Measurements from ENCODE around the gene FUT8. TPM values are rescaled to one million over a fixed set of nuclear protein-coding genes. Genes with fewer than 3 reads are reported as not detected.

Gene FUT8
- total and polyA plus RNA-seq, 9 donors: 18.1 to 51.1 (median 27.4) TPM

GRCh38 chr14:65650826-65651225 lies 238.3 kb downstream of the FUT8 start:
- no peaks in the 10 kb centered on the region for H3K36me3 ChIP-seq
- TF ChIP-seq POLR2A (IDR thresholded peaks at IDR 0.05): no peak
- TF ChIP-seq EP300 (IDR thresholded peaks at IDR 0.05): no peak
- TF ChIP-seq CTCF (IDR thresholded peaks at IDR 0.05): no peak
- no peaks in the 10 kb centered on the region for H3K9me3 ChIP-seq
- no peak overlapping the region for H3K4me3 ChIP-seq
- no peak for DNase-seq
- H3K4me1 ChIP-seq (ENCODE audit: insufficient read depth): no peaks in the 10 kb centered on the region
- intact Hi-C loops (cut with DNase I): no loop called here
- 87 to 90% (median 89%) methylated on average over 2 of the region's 2 CpGs for WGBS, 3 donors
- no peaks in the 10 kb centered on the region for H3K27me3 ChIP-seq
- H3K27ac ChIP-seq: no peak overlapping the region

DNA sequence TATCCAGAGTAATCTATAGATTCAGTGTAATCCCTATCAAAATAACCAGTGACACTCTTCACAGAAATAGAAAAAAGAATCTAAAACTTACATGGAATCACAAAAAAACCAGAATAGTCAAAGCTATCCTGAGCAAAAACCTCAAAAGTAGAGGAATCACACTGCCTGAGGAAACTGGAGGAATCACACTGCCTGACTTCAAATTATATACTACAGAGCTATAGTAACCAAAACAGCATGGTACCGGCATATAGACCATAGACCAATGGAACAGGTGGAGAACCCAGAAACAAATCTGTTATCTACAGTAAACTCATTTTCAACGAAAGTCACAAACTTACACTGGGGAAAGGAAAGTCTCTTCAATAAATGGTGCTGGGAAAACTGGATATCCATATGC lies 244.0 kb downstream of the FUT8 start:
- intact Hi-C loops (cut with DNase I): no loop called here
- no peaks in the 10 kb centered on the region for H3K4me1 ChIP-seq (ENCODE audit: insufficient read depth)

GRCh38 chr14:65658202-65658601 lies 245.7 kb downstream of the FUT8 start:
- DNase-seq: no peak
- H3K9me3 ChIP-seq: no peaks in the 10 kb centered on the region
- H3K27ac ChIP-seq: no peak overlapping the region
- no peaks in the 10 kb centered on the region for H3K27me3 ChIP-seq
- no peaks in the 10 kb centered on the region for H3K4me1 ChIP-seq (ENCODE audit: insufficient read depth)
- no peak overlapping the region for H3K4me3 ChIP-seq
- intact Hi-C loops (cut with DNase I): no loop called here
- TF ChIP-seq POLR2A (IDR thresholded peaks at IDR 0.05) (no peak), CTCF (IDR thresholded peaks at IDR 0.05) (no peak), EP300 (IDR thresholded peaks at IDR 0.05) (no peak)
- H3K36me3 ChIP-seq: no peaks in the 10 kb centered on the region

More for the DNA sequence above, 244.0 kb downstream of the FUT8 start:
- H3K4me3 ChIP-seq: no peak overlapping the region
- TF ChIP-seq POLR2A (IDR thresholded peaks at IDR 0.05): no peak
- no peak for TF ChIP-seq EP300 (IDR thresholded peaks at IDR 0.05)
- TF ChIP-seq CTCF (IDR thresholded peaks at IDR 0.05): no peak
- no peak for DNase-seq
- no peaks in the 10 kb centered on the region for H3K9me3 ChIP-seq
- WGBS, 3 donors: 96 to 98% (median 97%) methylated on average over 2 of the region's 2 CpGs
- H3K27me3 ChIP-seq: no peaks in the 10 kb centered on the region
- H3K27ac ChIP-seq: no peak overlapping the region
- no peaks in the 10 kb centered on the region for H3K36me3 ChIP-seq

GRCh38 chr14:65661865-65662264 lies 249.3 kb downstream of the FUT8 start:
- TF ChIP-seq EP300 (IDR thresholded peaks at IDR 0.05): no peak
- TF ChIP-seq CTCF (IDR thresholded peaks at IDR 0.05): no peak
- no peak for TF ChIP-seq POLR2A (IDR thresholded peaks at IDR 0.05)
- intact Hi-C loops (cut with DNase I): no loop called here
- no peak for DNase-seq
- Histone ChIP-seq H3K27ac (no peak overlapping the region), H3K4me1 (ENCODE audit: insufficient read depth) (no peaks in the 10 kb centered on the region), H3K4me3 (no peak overlapping the region), H3K27me3 (no peaks in the 10 kb centered on the region), H3K36me3 (no peaks in the 10 kb centered on the region), H3K9me3 (no peaks in the 10 kb centered on the region)
- 93 to 97% (median 95%) methylated on average over 3 of the region's 3 CpGs for WGBS, 3 donors

DNA sequence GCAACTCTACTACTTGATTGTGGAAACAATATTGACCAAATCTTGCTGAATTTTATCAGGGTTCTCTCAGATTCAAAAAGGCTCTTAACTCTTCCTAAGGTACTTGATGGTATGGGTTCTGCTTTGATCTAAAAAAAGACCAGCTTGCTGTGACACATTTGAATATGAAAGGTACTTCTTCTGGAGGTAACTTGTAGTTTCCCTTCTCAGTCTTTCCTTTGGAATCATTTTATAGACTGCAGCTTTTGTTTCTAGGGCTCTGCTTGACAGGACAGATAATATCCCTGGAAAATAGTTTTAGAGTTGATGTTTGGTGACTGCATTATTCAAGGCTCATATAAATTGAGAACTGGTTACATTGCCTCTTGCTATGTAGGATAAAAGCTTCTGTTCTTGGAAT lies 251.9 kb downstream of the FUT8 start:
- Histone ChIP-seq H3K4me1 (ENCODE audit: insufficient read depth) (no peaks in the 10 kb centered on the region), H3K36me3 (no peaks in the 10 kb centered on the region), H3K27ac (no peak overlapping the region), H3K9me3 (no peaks in the 10 kb centered on the region), H3K4me3 (no peak overlapping the region), H3K27me3 (no peaks in the 10 kb centered on the region)
- intact Hi-C loops (cut with DNase I): no loop called here
- no peak for DNase-seq
- TF ChIP-seq POLR2A (IDR thresholded peaks at IDR 0.05): no peak
- TF ChIP-seq EP300 (IDR thresholded peaks at IDR 0.05): no peak
- no peak for TF ChIP-seq CTCF (IDR thresholded peaks at IDR 0.05)
